Prostate gland (tissue), 2 donors: ENCODE measurements around the gene SKIL. TPM values are rescaled to one million over a fixed set of nuclear protein-coding genes. Genes with fewer than 3 reads are reported as not detected.

Source experiments
- DNase-seq: peaks from one replicate; pipeline ENCODE4 v3.0.0-alpha.2; 2019; ENCODE audit warnings: low spot score
- H3K27ac ChIP-seq, 2 donors: fragments of 200-600 bp; sonication (generic); 2 replicates each; pipeline ENCODE4 v1.5.1; 2017 to 2019
- H3K27me3 ChIP-seq: fragments of 200-600 bp; sonication (generic); replicated peaks from 2 replicates; pipeline ENCODE4 v1.5.1; 2019; ENCODE audit not compliant: insufficient read depth
- H3K36me3 ChIP-seq, 2 donors: fragments of 200-600 bp; sonication (generic); 1 replicate in 1 of 2; 2 replicates in 1 of 2; pipeline versions ENCODE4 v1.5.1 to v1.8.1; 2017 to 2019
- H3K4me1 ChIP-seq: fragments of 200-600 bp; sonication (generic); replicated peaks from 2 replicates; pipeline ENCODE4 v1.5.1; 2019
- H3K4me3 ChIP-seq, 2 donors: fragments of 200-600 bp; sonication (generic); 2 replicates each; pipeline ENCODE4 v1.5.1; 2017 to 2019
- H3K9me3 ChIP-seq: fragments of 200-600 bp; sonication (generic); 2 replicates; pipeline ENCODE4 v1.5.1; 2017
- CTCF ChIP-seq, 4 experiments: fragments of 200-600 bp in 2 of 4; fragments of 450-650 bp in 2 of 4; sonication (generic) in 2 of 4; IDR thresholded peaks; 1 replicate in 3 of 4; 2 replicates in 1 of 4; pipeline ENCODE4 v1.5.1; 2016 to 2019; ENCODE audit warnings: antibody characterized with exemption in 4 of 4, mild to moderate bottlenecking in 2 of 4, moderate library complexity in 2 of 4
- POLR2A ChIP-seq: fragments of 450-650 bp; IDR thresholded peaks from one replicate; pipeline ENCODE4 v1.6.1; 2016; ENCODE audit warnings: antibody characterized with exemption, mild to moderate bottlenecking
- POLR2AphosphoS5 ChIP-seq: sonication (generic); formaldehyde crosslinking; IDR thresholded peaks from one replicate; pipeline ENCODE4 v1.6.1; 2017; ENCODE audit warnings: antibody characterized with exemption
- WGBS: methylation state at CpG from one replicate; pipeline ENCODE4 v1.1.5; 2018; 5-methylcytosine and 5-hydroxymethylcytosine counted together
- intact Hi-C: fragments of 100-400 bp; cut with DNase I; formaldehyde crosslinking; loops from one replicate; pipeline ENCODE4 v1.14.2; 2022
- total RNA-seq, 2 donors: library from RNA; depleted of rRNA; stranded (reverse); fragments of >200 nt; gene quantifications; one replicate each; pipeline ENCODE4 v1.1.0, GENCODE V29; 2016

Gene SKIL
- total RNA-seq, 2 donors from 2014 or later = 41.8 to 49.6 TPM

DNA sequence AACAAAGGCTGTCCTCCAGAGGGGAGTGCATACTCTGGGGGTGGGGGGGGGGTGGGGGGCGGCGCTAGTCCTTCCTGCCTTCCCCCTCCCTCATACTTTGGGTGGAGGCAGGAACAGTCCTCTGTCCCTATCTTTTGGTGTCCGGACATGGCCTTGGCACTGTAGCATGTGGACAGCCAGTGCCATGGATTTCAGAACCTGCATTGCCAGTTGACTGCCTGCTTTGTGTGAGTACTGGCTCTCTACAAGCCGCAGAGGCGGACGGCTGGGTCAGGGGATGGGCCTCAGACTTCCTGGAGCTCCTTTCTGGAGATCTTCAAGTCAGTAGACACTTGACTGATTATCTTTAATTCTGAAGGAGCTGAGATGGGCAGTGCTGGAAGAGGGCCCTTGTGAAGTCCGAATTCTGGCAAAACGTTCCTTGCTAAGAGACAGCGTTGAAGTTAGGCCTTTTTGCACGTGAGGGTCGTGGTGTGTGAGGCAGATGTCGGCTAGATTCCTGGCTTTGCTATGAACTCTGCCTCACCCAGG, 63.7 kb downstream of the SKIL start:
- Histone ChIP-seq H3K9me3 (no peaks in the 10 kb centered on the region), H3K27me3 (no peaks in the 10 kb centered on the region), H3K4me1 (peaks cover 4% of the 10 kb centered on the region), H3K4me3 (peak overlapping the region; percentile 10 to 35), H3K36me3 (no peaks in the 10 kb centered on the region), H3K27ac (peak overlapping the region; percentile 26 to 75)
- 51% methylated on average over 12 of the region's 12 CpGs for WGBS
- intact Hi-C loops = no loop called here
- no peak for TF ChIP-seq POLR2A
- TF ChIP-seq CTCF (IDR thresholded peaks at IDR 0.05) = no peak
- no peak for TF ChIP-seq POLR2AphosphoS5
- no peak for DNase-seq

DNA sequence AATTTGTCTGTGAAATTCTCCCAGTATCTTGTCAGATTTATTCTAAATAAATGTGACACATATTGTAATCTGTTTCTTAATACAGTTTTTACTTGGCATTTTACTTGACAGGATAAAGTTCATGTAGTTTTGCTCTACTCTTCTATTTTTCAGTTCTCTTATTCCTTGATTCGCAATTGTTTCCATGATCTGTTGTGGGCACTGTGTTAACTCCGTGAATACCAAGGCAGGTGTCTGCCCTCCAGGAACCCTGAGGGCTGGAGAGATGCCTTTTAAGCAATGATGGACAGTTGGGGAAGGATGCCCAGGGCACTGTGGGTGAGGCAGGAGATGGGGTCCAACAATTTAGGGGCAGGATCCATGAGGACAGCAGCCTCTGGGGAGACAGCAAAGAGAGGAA, 64.2 kb downstream of the SKIL start:
- no peak for DNase-seq
- no peaks in the 10 kb centered on the region for H3K36me3 ChIP-seq
- peak overlapping the region; percentile 26 to 75 for H3K27ac ChIP-seq
- intact Hi-C loops = no loop called here
- H3K4me3 ChIP-seq = no peak overlapping the region
- 63% methylated on average over 2 of the region's 2 CpGs for WGBS
- no peaks in the 10 kb centered on the region for H3K27me3 ChIP-seq
- peaks cover 4% of the 10 kb centered on the region for H3K4me1 ChIP-seq
- H3K9me3 ChIP-seq = no peaks in the 10 kb centered on the region
- TF ChIP-seq POLR2AphosphoS5 (no peak), CTCF (IDR thresholded peaks at IDR 0.05) (no peak)

DNA sequence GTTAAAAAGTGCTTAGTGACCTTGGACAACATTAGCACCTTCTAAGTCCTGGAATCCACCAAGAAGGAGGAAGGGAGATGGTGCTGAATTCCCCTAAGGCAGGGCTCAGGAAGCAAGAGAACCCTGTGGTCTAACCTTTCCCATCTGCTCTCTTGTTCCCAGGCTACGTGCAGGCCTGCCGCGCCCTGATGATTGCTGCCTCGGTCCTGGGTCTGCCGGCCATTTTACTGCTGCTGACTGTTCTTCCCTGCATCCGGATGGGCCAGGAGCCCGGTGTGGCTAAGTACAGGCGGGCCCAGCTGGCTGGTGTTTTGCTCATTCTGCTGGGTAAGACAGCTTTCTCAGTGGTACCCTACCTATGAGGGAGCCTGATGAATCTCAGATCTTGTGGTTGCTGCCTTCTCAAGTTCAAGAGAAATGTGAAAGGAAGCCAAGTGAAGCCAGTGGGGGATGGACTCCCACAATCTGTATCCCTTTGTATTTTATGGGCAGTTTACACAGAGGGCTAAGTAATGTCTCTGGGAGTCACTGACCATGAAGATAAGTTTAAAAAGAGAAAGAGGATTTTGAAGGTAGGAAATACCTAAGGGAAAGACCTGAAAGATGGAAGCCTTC, 65.6 kb downstream of the SKIL start:
- Histone ChIP-seq H3K36me3 (no peaks in the 10 kb centered on the region), H3K9me3 (no peaks in the 10 kb centered on the region), H3K4me3 (no peak overlapping the region), H3K4me1 (peaks cover 4% of the 10 kb centered on the region), H3K27me3 (no peaks in the 10 kb centered on the region), H3K27ac (no peak overlapping the region)
- intact Hi-C loops = no loop called here
- no peak for TF ChIP-seq POLR2AphosphoS5
- no peak for TF ChIP-seq POLR2A
- no peak for TF ChIP-seq CTCF (IDR thresholded peaks at IDR 0.05)
- DNase-seq = no peak
- 85% methylated on average over 8 of the region's 8 CpGs for WGBS

DNA sequence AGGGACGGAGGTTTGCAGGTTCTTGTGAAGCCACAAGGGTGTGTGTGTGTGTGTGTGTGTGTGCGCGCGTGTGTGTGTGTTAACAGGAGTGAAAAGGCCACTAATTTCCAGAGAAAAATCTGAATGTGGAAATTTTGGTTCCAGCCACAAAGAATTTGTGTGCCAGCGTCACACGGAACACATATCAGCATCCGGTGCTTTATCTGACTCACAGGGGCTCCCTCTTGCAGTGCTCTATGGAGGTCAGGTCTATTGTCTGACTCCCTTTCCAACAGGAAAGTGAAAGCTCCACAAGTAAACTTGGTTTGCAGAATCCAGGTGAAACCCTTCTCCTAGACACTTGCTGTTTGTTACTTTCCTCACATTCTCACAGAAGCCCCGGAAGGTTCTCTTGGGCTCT, 67.4 kb downstream of the SKIL start:
- Histone ChIP-seq H3K4me3 (no peak overlapping the region), H3K4me1 (no peaks in the 10 kb centered on the region), H3K9me3 (no peaks in the 10 kb centered on the region), H3K36me3 (no peaks in the 10 kb centered on the region), H3K27ac (no peak overlapping the region), H3K27me3 (no peaks in the 10 kb centered on the region)
- TF ChIP-seq POLR2A (no peak), POLR2AphosphoS5 (no peak)
- WGBS = 85% methylated on average over 8 of the region's 8 CpGs
- intact Hi-C loops = no loop called here
- DNase-seq = no peak

GRCh38 chr3:170425491-170426239, 68.2 kb downstream of the SKIL start:
- no peak for TF ChIP-seq POLR2AphosphoS5
- no peak for TF ChIP-seq POLR2A
- no peak for TF ChIP-seq CTCF (IDR thresholded peaks at IDR 0.05)
- H3K36me3 ChIP-seq = no peaks in the 10 kb centered on the region
- H3K9me3 ChIP-seq = no peaks in the 10 kb centered on the region
- H3K4me3 ChIP-seq = no peak overlapping the region
- no peaks in the 10 kb centered on the region for H3K27me3 ChIP-seq
- no peak overlapping the region for H3K27ac ChIP-seq
- H3K4me1 ChIP-seq = no peaks in the 10 kb centered on the region
- intact Hi-C loops = no loop called here
- no peak for DNase-seq
- WGBS = 64% methylated on average over 11 of the region's 11 CpGs
